Lower lobe of right lung (tissue), 2 donors: Measurements from ENCODE around the gene HRH3. TPM values are rescaled to one million over a fixed set of nuclear protein-coding genes. Genes with fewer than 3 reads are reported as not detected.

ENCODE experiments used
- ATAC-seq, 2 donors: fragments of 200-7000 bp; cut with Tn5 transposase; one replicate each; pipeline ENCODE4 v1.9.1; 2020 to 2022; ENCODE audit warnings: mild to moderate bottlenecking in 2 of 2, moderate library complexity in 2 of 2
- DNase-seq: peaks from one replicate; pipeline ENCODE4 v3.0.0-alpha.2; 2020
- H3K27ac ChIP-seq: fragments of 200-600 bp; one replicate; pipeline ENCODE4 v1.8.0; 2022
- H3K27me3 ChIP-seq: fragments of 200-600 bp; one replicate; pipeline ENCODE4 v1.8.0; 2022; ENCODE audit warnings: low read depth
- H3K36me3 ChIP-seq: fragments of 200-600 bp; one replicate; pipeline ENCODE4 v1.8.0; 2022; ENCODE audit warnings: mild to moderate bottlenecking
- H3K4me1 ChIP-seq: fragments of 200-600 bp; one replicate; pipeline ENCODE4 v1.8.0; 2022
- H3K4me3 ChIP-seq: fragments of 200-600 bp; one replicate; pipeline ENCODE4 v1.8.0; 2022; ENCODE audit warnings: mild to moderate bottlenecking
- H3K9me3 ChIP-seq: fragments of 200-600 bp; one replicate; pipeline ENCODE4 v1.8.0; 2022
- intact Hi-C: fragments of 100-400 bp; cut with DNase I; formaldehyde crosslinking; loops from one replicate; pipeline ENCODE4 v1.11.0; 2022
- total RNA-seq: library from RNA; stranded (reverse); fragmentation: NEBNext Ultra II Directional; extraction: Animal tissue kit (Norgen Biotek cat#: 25700); gene quantifications from one replicate; pipeline ENCODE4 v1.2.1, GENCODE V29; 2021
- TF ChIP-seq, protein P1 (sequence below): fragments of 200-600 bp; IDR thresholded peaks from one replicate; pipeline ENCODE4 v1.8.0; 2022; ENCODE audit warnings: antibody characterized with exemption, mild to moderate bottlenecking
- donor health status: DM: no; HTN: yes; CAD: no; lungs with severe emphysema.

Gene HRH3
- total RNA-seq, 1 donor from 2014 or later = not detected

- TF ChIP-seq, protein P1, sequence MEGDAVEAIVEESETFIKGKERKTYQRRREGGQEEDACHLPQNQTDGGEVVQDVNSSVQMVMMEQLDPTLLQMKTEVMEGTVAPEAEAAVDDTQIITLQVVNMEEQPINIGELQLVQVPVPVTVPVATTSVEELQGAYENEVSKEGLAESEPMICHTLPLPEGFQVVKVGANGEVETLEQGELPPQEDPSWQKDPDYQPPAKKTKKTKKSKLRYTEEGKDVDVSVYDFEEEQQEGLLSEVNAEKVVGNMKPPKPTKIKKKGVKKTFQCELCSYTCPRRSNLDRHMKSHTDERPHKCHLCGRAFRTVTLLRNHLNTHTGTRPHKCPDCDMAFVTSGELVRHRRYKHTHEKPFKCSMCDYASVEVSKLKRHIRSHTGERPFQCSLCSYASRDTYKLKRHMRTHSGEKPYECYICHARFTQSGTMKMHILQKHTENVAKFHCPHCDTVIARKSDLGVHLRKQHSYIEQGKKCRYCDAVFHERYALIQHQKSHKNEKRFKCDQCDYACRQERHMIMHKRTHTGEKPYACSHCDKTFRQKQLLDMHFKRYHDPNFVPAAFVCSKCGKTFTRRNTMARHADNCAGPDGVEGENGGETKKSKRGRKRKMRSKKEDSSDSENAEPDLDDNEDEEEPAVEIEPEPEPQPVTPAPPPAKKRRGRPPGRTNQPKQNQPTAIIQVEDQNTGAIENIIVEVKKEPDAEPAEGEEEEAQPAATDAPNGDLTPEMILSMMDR = no peak
- H3K4me1 ChIP-seq = no peaks in the 10 kb centered on the region
- H3K36me3 ChIP-seq = peaks cover 67% of the 10 kb centered on the region
- ATAC-seq = no peak
- no peak overlapping the region for H3K4me3 ChIP-seq
- no peaks in the 10 kb centered on the region for H3K27me3 ChIP-seq
- no peak for DNase-seq
- intact Hi-C loops = no loop called here
- H3K9me3 ChIP-seq = no peaks in the 10 kb centered on the region
- no peak overlapping the region for H3K27ac ChIP-seq
Measured at GRCh38 chr20:62168890-62169435, 51.1 kb downstream of the HRH3 start.

GRCh38 chr20:62168061-62168460 is 52.0 kb downstream of the HRH3 start:
- peaks cover 67% of the 10 kb centered on the region for H3K36me3 ChIP-seq

GRCh38 chr20:62167474-62167873 is 52.6 kb downstream of the HRH3 start:
- no peaks in the 10 kb centered on the region for H3K4me1 ChIP-seq
- H3K4me3 ChIP-seq = no peak overlapping the region
- H3K36me3 ChIP-seq = peaks cover 69% of the 10 kb centered on the region
- H3K9me3 ChIP-seq = no peaks in the 10 kb centered on the region
- no peaks in the 10 kb centered on the region for H3K27me3 ChIP-seq
- ATAC-seq = no peak
- TF ChIP-seq, protein P1 = no peak
- H3K27ac ChIP-seq = no peak overlapping the region
- DNase-seq = no peak
- intact Hi-C loops = no loop called here

More at GRCh38 chr20:62168061-62168460, 52.0 kb downstream of the HRH3 start:
- Histone ChIP-seq H3K9me3 (no peaks in the 10 kb centered on the region), H3K4me1 (no peaks in the 10 kb centered on the region), H3K27ac (no peak overlapping the region), H3K4me3 (no peak overlapping the region), H3K27me3 (no peaks in the 10 kb centered on the region)
- DNase-seq (no peak), ATAC-seq (no peak)
- TF ChIP-seq, protein P1 = no peak
- intact Hi-C loops = no loop called here

DNA sequence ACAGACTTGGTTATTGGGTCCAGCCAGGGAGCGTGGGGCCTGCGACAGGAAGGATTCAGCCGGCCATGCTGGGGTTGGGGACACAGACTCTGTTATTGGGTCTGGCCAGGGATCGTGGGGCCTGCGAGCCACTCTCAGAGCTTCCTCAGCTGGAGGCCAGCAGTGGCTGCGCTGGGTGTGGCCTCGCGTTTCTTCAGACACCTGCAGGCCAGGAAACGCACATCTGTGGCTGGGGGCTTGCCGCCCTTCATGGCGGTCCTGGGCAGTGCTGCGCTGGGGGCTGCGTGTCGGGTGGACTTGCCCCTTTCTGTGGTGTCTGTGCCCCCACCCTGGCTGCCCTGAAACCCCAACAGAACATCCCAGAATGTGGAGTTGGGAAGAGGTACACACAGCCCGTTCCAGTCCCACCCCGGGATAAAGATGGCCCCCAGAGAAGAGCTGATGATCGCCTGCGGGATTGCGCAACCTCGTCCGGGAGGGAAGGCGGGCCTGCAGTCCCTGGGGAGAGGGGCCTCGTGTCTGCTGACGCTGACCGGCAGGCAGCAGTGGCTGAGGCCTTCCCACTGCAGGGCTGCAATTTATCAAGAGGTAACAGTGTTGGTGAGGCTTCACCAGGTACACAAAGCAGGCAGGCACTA is 54.2 kb downstream of the HRH3 start:
- Histone ChIP-seq H3K27me3 (no peaks in the 10 kb centered on the region), H3K36me3 (peaks cover 85% of the 10 kb centered on the region), H3K4me3 (no peak overlapping the region), H3K27ac (no peak overlapping the region), H3K9me3 (no peaks in the 10 kb centered on the region), H3K4me1 (no peaks in the 10 kb centered on the region)
- intact Hi-C loops = no loop called here
- ATAC-seq = no peak
- DNase-seq = no peak
- TF ChIP-seq, protein P1 = no peak

Other genes starting within 250 kb of the HRH3 start
- 17.6 TPM for gene TAF4, start 154.4 kb downstream of the HRH3 start, total RNA-seq
- 36.8 TPM for gene LSM14B, start 97.8 kb downstream of the HRH3 start, total RNA-seq
- gene PSMA7, start 76.9 kb downstream of the HRH3 start, total RNA-seq = 223 TPM
- 17.8 TPM for gene SS18L1, start 76.5 kb downstream of the HRH3 start, total RNA-seq
- gene MTG2, start 37.2 kb downstream of the HRH3 start, total RNA-seq = 27.1 TPM
- 56.0 TPM for gene OSBPL2, start 18.2 kb upstream of the HRH3 start, total RNA-seq
- 63.9 TPM for gene ADRM1, start 82.7 kb upstream of the HRH3 start, total RNA-seq
- 282 TPM for gene LAMA5, start 147.0 kb upstream of the HRH3 start, total RNA-seq
- gene RPS21, start 166.8 kb upstream of the HRH3 start, total RNA-seq = 1,104 TPM
- gene CABLES2, start 187.0 kb upstream of the HRH3 start, total RNA-seq = 4.5 TPM
- 2.0 TPM for gene RBBP8NL, start 207.3 kb upstream of the HRH3 start, total RNA-seq